ENCODE data around the gene NCSTN.

Gene NCSTN

DNA sequence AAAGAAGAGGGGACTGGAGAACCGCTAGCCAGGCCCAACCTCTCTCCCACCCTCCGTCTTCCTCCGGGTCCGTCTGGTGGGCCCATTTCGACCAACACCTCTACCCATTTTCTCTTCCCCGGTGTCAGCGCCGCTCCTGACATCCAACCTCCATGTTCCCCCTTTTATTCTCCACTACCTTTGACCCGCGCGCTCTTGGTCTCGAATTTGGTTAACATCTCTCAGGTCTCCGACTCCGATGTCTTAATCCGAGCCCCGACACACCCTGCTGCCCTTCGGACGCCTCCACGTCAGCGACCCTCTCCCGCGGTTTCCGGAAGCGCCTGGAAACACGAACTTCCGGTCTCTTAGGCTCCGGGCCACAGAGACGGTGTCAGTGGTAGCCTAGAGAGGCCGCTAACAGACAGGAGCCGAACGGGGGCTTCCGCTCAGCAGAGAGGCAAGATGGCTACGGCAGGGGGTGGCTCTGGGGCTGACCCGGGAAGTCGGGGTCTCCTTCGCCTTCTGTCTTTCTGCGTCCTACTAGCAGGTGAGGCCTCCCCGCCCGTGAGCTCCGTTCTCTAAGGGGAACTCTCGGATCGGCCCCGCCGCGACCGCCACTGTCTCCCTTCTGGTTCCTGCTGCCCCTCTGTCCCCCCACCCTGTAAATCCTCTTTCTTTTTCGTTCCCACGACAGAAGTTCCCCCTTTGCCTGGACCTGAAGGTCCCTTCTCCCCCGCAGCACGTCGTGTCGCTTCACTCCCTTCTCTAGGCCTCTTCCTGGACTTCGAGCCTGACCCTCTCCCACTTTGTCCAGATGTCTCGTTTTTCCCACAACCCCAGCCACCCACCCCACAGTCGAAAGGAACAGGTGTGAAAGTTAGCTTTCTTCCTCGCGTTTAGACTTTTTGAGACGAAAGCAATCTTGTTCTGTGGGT lies at the start of gene NCSTN, which contains the start of gene COPA:
NCSTN (plus strand) TSS at position 431 of the 917 bp plus-strand sequence; CDS start at position 445, 14 bp downstream.
COPA (minus strand) TSS at position 298 of the 917 bp plus-strand sequence; CDS start at position 218, 80 bp downstream.
- peaks cover 31% of the 10 kb centered on the region for H3K36me3 ChIP-seq
- TF ChIP-seq, protein P1, sequence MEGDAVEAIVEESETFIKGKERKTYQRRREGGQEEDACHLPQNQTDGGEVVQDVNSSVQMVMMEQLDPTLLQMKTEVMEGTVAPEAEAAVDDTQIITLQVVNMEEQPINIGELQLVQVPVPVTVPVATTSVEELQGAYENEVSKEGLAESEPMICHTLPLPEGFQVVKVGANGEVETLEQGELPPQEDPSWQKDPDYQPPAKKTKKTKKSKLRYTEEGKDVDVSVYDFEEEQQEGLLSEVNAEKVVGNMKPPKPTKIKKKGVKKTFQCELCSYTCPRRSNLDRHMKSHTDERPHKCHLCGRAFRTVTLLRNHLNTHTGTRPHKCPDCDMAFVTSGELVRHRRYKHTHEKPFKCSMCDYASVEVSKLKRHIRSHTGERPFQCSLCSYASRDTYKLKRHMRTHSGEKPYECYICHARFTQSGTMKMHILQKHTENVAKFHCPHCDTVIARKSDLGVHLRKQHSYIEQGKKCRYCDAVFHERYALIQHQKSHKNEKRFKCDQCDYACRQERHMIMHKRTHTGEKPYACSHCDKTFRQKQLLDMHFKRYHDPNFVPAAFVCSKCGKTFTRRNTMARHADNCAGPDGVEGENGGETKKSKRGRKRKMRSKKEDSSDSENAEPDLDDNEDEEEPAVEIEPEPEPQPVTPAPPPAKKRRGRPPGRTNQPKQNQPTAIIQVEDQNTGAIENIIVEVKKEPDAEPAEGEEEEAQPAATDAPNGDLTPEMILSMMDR (IDR thresholded peaks at IDR 0.05) = peak; percentile 45

DNA sequence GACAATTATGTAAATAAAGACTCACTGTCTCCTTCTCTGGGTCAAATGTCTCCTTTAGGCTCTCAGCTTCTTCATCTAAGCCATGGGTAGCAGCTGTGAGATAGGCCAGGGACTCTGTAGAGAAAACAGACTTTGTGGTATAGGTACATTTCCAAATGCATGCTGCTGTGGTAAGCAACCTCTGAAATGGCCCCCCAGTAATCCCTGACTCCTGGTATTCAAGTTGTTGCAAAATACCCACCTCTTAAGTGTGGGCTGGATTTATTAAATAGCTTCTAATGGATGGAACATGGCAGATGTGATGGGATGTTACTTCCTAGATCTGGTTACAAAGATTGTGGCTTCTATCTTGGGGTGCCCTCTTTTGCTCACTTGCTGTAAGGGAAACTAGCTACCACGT lies 47.1 kb upstream of the NCSTN start:
- H3K27me3 ChIP-seq = no peaks in the 10 kb centered on the region
- no peaks in the 10 kb centered on the region for H3K9me3 ChIP-seq
- H3K4me3 ChIP-seq (ENCODE audit: low read depth in 1 of 2, low read length in 1 of 2) = no peak overlapping the region
- TF ChIP-seq, protein P1 (IDR thresholded peaks at IDR 0.05) = no peak
- peaks cover 99% of the 10 kb centered on the region for H3K36me3 ChIP-seq
- H3K27ac ChIP-seq = no peak overlapping the region
- H3K4me1 ChIP-seq (ENCODE audit: control insufficient read depth in 1 of 2, insufficient read depth in 1 of 2, low read depth in 1 of 2, low read length in 1 of 2) = no peaks in the 10 kb centered on the region

More for the DNA sequence above, at the start of gene NCSTN, which contains the start of gene COPA:
- H3K27ac ChIP-seq = peak within 1 kb of the TSS; percentile 86
- no peaks in the 10 kb centered on the region for H3K27me3 ChIP-seq
- H3K9me3 ChIP-seq = no peaks in the 10 kb centered on the region
- peak within 1 kb of the TSS; percentile 93 to 98 for H3K4me3 ChIP-seq (ENCODE audit: low read depth in 1 of 2, low read length in 1 of 2)
- H3K4me1 ChIP-seq (ENCODE audit: control insufficient read depth in 1 of 2, insufficient read depth in 1 of 2, low read depth in 1 of 2, low read length in 1 of 2) = peaks cover 66 to 82% of the 10 kb centered on the region in 2 experiments

DNA sequence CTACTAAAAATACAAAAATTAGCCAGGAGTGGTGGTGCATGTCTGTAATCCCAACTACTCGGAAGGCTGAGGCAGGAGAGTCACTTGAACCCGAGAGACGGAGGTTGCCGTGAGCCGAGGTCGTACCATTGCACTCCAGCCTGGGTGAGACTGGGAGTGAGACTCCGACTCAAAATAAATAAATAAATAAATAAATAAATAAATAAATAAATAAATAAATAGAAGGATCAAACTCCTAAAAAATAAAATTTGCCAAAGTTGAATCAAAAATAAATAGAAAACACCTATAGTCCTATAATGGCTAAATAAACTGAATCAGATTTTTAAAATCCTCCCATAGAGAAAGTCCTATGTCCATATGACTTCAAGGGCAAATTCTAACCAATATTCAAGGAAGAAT lies 43.0 kb upstream of the NCSTN start:
- no peaks in the 10 kb centered on the region for H3K9me3 ChIP-seq
- H3K36me3 ChIP-seq = peaks cover 97% of the 10 kb centered on the region
- no peaks in the 10 kb centered on the region for H3K27me3 ChIP-seq
- no peak overlapping the region for H3K4me3 ChIP-seq (ENCODE audit: low read depth in 1 of 2, low read length in 1 of 2)
- H3K4me1 ChIP-seq (ENCODE audit: control insufficient read depth in 1 of 2, insufficient read depth in 1 of 2, low read depth in 1 of 2, low read length in 1 of 2) = no peaks in the 10 kb centered on the region
- no peak overlapping the region for H3K27ac ChIP-seq
- TF ChIP-seq, protein P1 (IDR thresholded peaks at IDR 0.05) = no peak

DNA sequence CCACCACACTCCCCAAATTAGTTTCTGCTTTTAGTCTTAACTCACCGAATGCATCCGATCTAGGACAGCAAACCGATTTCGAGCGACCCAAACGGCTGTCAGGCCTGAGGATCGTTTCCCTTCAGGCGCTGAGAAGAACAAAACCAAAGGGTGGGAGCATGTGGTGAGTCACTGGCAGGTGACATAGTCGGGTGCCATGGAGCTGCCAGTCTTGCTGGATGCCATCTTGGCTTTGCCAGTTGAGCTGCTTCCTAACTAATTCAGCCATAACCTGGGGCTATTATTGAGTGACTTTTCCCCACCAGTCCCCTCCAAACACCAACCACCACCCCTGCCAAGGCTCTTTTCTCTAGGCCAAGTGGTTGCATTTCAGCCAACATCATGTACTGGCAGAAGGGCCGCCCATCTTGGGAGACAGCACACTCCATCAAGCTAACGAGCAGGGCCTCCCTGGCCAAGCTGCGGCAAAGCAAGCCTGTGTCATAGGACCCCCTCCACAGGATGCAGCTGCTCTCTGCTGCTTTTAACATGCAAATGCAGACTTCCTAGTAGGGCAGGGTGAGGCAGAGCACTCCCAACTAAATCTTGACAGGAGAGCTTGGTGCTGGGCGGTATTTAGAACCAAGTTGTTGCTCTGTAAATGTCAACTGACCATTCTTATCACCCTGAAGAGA lies 35.9 kb upstream of the NCSTN start:
- H3K9me3 ChIP-seq = no peaks in the 10 kb centered on the region
- H3K27ac ChIP-seq = no peak overlapping the region
- H3K27me3 ChIP-seq = no peaks in the 10 kb centered on the region
- no peaks in the 10 kb centered on the region for H3K4me1 ChIP-seq (ENCODE audit: control insufficient read depth in 1 of 2, insufficient read depth in 1 of 2, low read depth in 1 of 2, low read length in 1 of 2)
- no peak overlapping the region for H3K4me3 ChIP-seq (ENCODE audit: low read depth in 1 of 2, low read length in 1 of 2)
- TF ChIP-seq, protein P1 (IDR thresholded peaks at IDR 0.05) = no peak
- peaks cover 99% of the 10 kb centered on the region for H3K36me3 ChIP-seq

DNA sequence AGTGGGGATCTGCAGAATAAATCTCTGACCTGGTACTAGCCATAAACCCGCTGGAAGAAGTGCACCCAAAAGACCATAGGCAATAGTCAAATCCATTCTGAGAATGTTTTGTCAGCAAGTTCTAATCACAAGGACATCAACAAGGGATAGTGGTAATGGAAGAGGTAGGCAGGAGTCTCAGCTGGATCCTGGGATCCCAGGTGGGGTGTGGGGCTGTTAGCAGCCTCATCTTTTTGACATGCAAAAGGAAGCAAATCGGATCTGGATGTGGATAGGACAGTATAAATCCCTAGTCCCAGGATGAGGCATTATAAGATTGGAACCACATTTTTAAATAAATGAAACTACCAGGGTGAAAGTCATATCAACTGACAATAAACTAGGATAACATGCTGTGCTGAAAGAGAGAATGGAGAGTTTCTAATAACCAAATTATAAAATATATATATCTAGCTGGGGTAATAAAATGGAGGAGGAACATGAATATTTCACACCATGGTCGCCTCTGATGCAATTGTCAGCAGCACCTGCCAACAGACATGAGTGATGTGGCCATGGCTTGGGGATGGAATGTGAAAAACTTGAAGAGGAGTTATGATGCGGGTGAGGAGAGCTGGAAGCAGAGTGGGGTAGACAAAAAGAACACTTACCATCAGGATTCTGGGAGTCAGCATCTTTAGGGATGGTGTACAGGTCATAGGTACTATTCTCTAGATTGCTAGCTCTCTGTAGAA lies 34.6 kb upstream of the NCSTN start:
- H3K4me1 ChIP-seq (ENCODE audit: control insufficient read depth in 1 of 2, insufficient read depth in 1 of 2, low read depth in 1 of 2, low read length in 1 of 2) = no peaks in the 10 kb centered on the region
- TF ChIP-seq, protein P1 (IDR thresholded peaks at IDR 0.05) = no peak
- H3K27ac ChIP-seq = no peak overlapping the region
- H3K4me3 ChIP-seq (ENCODE audit: low read depth in 1 of 2, low read length in 1 of 2) = no peak overlapping the region
- H3K36me3 ChIP-seq = peaks cover 100% of the 10 kb centered on the region
- no peaks in the 10 kb centered on the region for H3K9me3 ChIP-seq
- H3K27me3 ChIP-seq = no peaks in the 10 kb centered on the region
